GM19455 (cell line): ENCODE data around the gene LENG8.
"Not testable (repeated sequence)": the region's sequence is repeated elsewhere in the genome, so short reads cannot be mapped to it uniquely, and the experiment has no call there.

ENCODE experiments used
- ATAC-seq: cut with Tn5 transposase; IDR thresholded peaks from one replicate; pipeline ENCODE4 v1.9.1; 2021; ENCODE audit not compliant: unreplicated experiment

The LENG8 gene

DNA sequence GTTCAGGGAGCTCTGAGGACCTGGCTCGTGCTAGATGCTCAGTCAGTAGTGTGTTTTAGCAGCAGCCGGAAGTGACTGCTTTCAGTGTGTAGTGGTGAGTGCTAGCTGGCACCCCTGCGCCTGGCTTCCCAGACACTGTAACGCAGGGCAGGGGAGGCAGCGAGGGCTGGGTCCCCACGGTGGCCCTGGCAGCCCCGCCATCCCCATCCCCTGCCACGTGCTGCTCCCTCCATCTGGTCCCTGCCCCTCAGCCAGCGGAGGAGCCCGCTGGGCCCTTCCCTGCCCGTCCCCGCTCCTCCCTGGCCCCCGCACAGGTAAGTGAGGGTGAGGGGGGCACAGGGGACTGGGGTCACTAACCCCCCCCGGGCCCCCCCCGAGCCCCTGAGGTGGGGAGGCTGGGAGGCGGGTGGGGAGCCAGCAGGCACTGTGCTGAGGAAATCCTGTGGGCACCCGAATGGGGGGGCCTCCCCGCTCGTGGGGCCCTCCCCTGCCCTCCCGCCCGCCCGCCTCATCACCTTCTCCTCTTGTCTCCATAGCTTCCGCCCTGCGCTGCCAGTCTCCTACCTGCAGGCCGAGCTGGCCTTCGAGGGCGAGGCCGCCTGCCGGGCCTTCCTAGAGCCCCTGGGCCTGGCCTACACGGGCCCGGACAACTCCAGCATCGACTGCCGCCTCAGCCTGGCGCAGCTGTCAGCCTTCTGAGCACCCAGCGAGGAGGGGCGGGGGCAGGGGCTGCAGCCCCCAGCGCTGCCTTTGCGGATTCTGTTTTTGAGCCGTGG, 11.4 kb downstream of the LENG8 start:
- ATAC-seq: no peak

DNA sequence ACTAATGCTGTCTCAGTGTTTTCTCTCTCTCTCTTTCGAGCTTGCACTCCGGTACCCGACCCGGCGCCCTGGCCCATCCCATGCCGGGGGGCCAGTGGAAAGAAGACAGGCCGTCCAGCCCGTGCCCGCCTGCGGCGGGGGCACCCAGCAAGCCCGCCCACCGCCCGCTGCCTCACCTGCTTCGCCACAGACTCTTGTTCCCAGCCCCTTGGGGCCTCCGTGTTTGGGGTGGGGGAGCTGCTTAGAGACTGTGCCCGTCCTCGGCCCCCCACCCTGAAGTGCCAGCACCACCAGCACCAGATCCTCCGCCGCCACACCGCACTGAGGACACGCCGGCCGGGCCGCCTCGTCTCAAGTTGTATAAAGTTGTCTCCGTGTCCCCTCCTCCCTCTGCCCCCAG, 12.2 kb downstream of the LENG8 start:
- no peak for ATAC-seq

DNA sequence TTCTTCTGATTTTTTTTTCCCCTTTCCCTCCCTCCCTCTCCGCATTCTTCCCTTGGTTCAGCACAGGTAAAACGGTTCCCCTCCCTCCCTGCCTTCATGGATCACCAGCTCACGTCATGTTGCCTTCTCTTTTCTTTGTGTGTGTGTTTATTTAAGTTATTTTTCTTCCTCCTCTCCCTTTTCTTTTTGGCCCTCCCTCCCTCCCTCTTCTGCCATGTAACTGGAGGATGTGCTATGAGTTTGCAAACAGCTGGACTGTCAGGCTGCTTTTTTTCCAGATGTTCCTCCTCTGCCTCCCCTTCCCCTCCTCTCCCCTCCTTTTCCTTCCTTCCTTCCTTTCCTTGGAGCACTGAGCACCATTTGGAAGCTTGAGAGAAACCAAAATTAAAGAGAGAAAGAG, 12.6 kb downstream of the LENG8 start:
- no peak for ATAC-seq

DNA sequence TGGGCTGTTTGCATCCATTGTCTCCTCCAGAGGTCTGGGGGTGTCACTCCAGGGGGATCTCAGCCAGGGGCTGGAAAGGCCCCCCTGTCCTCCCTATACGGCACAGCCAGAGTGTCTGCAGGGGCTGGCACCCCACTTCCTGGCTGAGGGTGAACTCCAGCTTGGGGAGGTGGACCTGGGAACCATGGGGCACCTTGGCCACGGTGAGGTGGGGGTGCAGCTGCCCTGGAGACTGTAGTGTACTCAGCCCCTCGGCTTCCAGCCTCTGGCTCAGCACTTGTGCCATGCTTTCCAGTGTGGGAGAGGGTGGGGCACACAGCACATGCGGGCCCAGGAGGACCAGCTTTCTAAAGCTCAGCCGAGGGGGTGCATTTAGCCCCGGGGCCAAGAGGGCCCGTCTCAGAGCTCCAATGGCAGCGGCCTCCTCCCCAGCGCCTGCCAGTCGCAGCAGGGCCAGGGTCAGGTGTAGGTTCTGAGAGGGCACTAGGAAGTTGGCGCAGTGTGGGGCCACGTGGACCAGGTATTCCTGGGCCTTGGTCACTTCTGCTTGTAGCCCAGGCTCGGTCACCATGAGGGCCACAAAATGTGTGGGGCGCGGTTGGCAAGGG, 13.2 kb downstream of the LENG8 start:
- no peak for ATAC-seq

DNA sequence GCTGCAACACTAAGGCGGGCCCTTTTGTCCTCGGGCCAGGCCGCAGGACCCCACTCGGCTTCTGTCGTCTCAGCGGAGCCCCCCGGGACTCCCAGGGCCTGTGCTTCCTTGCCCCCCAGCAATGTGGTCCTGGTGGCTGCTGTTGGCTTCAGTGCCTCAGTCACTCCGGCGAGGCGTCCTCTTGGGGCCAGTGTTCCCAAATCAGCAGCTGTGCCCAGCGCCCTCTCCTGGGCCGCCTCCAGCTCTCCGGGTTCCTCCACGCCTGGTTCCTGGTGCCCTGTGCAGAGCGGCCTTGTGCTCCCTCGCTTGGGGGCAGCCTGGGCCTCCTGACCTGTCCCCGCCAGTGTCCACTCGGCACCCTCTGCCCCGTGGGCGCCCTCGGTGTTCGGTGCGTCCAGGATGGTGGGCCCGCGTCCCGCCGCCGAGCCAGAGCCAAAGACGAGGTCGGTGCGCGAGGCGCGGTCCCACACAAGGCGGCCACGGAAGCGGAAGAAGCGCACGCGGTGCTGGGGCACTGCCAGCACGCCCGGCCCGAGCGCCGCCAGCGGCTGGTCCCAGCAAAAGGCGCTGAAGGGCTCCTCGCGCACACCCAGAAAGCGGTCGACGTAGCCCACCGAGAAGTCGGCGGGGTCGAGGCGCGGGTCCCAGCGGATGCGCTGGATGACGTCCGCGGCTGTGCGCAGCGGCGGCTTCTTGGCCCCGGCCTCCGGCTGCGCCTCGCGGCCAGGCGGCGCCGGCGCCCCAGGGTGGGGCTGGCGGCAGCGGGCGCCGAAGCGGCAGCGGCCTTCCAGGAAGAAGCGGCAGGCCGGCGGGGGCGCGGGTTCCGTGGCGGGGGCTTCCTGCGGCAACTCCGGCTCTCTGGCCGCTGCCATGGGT, 13.9 kb downstream of the LENG8 start:
- ATAC-seq: peak; percentile 12

- ATAC-seq: peak; percentile 55
Measured at GRCh38 chr19:54463531-54464043, 14.6 kb downstream of the LENG8 start, which contains the start of gene LENG9. Gene LENG9, minus strand, starts transcription at chr19:54463778. Its CDS starts 252 bp downstream, at chr19:54463526.

- peak; percentile 36 for ATAC-seq
Measured at GRCh38 chr19:54464044-54464629, 15.1 kb downstream of the LENG8 start.

- ATAC-seq: peak; percentile 40
Measured at GRCh38 chr19:54464630-54465425, 15.8 kb downstream of the LENG8 start.

DNA sequence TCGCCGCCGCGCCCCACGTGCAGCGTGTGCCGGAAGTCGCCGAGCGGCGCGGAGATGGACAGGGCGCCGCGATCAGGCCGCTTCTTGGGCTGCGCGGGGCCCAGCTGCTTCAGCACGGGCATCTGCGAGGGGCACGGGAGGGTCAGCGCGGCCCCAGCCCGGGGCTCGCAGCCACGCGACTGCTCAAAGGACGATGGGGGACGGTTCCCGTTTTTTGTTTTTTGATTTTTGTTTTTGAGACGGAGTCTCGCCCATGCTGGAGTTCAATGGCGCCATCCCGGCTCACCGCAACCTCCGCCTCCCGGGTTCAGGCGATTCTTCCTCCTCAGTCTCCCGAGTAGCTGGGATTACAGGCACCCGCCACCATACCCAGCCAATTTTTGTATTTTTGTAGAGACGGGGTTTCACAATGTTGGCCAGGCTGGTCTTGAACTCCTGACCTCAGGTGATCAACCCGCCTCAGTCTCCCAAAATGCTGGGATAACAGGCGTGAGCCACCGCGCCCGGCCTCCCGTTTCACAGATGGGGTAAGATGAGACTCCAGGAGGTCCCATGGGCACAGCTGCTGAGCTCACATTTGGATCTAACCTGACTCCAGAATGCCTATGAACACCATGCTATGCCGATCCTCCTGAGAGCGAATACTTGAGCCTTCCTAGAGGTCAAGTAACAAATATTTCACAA, 16.6 kb downstream of the LENG8 start:
- ATAC-seq: no peak

GRCh38 chr19:54466110-54466480, 17.1 kb downstream of the LENG8 start:
- ATAC-seq: not testable (repeated sequence)

- ATAC-seq: no peak
Measured at GRCh38 chr19:54469496-54469934, 20.5 kb downstream of the LENG8 start.

DNA sequence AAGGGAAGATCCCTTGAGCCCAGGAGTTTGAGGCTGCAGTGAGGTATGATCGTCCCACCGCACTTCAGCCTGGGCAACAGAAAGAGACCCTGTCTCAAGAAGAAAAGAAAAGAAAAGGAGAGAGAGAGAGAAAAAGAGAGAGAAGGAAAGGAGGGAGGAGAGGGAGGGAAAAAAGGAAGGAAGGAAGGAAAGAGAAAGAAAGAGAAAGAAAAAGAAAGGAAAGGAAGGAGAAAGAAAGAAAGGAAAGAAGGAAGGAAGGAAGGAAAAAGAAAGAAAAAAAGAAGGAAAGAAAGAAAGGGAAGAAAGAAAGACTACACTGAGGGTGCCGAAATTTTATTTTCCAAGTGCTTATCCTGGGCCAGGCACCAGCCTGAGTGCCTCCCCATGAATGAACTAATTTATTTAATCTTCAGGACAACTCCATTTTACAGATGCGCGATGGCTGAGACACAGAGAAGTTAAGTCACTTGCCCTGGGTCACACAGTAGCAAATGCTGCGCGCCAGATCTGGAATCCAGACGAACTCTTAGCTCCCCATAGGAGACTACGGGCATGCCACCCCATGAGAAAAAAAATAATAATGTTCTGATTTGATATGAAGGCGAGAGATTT, 21.4 kb downstream of the LENG8 start:
- ATAC-seq: no peak

DNA sequence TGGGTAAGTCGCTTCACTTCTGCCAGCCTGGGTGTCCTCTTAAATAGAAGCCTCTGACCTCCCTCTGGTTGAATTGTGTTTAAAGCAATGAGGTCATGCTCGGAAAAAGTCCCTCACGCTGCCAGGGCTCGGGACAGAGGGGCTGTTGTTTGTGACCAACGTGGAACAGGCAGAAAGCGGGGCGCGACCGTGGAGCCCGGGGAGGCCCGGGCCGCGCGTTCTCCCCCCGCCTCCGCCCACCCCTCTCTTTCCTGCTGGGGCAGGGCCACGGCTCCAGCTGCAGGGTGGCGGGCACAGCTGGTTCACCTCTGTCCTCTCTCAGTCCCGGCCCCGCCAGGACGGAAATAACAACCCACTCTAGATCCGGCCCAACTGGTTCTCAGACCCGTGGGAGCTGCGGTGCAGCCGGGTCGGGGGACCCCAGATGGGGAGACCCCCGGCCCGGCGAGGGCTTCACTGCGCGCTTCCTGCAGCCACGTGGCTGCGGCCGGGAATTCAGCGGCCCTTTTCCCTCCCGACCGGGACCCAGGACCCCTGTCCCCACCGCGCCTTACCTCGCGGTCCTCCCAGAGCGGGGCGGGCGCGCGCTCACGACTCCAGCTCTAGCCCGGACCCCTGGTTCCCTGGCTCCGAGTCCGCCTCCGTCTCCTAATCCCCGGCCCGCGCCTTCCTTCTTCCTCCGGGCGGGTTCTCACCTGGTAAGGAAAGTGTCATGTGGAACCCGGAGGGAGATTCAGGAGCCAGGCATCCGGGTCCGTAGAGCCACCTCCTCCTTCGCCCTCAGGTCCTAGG, 22.2 kb downstream of the LENG8 start:
- ATAC-seq: no peak

DNA sequence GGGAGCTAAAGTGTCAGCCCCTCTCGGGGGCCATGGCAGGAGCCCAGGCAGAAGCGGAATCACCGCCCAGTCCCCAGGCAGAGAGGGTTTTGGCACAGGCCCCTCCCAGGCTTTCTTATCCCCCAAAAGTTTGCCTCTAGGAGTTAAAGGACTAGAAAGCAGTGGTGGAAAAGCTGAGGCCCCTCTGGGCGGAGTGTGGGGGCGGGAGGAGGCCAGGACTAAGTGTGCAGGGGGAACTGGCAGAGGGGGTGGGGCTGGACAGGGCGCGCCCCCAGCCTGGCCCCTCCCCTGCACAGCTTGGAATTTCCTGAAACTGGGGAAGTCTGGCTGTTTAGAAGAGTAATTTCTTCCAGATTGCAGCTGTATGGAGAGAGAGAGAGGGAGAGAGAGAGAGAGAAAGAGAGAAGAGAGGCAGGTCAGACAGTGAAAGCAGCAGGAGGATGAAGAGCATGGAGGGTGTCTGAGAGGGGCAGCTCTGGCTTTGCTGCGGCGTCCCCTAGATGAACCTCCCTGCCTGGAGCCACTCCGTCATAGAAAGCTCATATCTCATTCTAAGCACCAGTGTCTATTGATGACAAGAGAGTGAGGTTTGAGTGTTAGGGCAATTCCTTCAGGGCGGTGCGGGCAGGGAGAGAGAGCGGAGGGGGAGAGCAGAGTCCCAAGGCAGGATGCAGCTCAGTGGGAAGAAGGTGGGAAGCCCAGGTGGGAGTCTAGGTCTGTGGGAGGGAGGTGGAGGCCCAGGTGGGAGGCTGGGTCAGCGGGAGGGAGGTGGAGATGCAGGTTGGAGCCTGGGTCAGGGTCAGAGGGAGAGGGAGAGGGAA, 24.3 kb downstream of the LENG8 start, which contains the start of gene CDC42EP5:
Gene CDC42EP5, minus strand, starts transcription at position 226 of the 821 bp plus-strand sequence. CDS start 7,749 bp downstream, outside the sequence.
- no peak for ATAC-seq

DNA sequence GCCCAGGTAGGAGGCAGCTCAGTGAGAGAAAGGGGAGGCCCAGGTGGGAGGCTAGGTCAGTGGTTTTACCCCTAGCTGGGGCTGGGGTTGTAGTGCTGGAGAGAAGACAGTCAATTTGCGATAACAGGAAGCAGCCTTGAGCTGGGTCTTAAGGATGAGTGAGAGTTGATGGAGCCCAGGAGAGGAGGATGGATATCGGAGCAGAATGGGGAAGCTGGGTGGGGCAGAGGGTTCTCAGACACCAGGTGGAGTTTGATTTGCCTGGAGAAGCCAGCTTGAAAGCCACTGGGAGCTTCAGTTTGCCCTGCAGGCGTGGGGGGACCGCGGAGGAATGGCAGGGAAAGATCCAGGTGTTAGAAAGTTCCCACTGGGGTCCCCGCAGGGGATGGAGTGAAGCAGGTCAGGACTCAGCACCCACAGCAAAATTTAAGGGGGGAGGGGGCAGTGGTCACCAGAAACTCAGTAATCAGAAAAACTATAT, 24.9 kb downstream of the LENG8 start:
- ATAC-seq: no peak

DNA sequence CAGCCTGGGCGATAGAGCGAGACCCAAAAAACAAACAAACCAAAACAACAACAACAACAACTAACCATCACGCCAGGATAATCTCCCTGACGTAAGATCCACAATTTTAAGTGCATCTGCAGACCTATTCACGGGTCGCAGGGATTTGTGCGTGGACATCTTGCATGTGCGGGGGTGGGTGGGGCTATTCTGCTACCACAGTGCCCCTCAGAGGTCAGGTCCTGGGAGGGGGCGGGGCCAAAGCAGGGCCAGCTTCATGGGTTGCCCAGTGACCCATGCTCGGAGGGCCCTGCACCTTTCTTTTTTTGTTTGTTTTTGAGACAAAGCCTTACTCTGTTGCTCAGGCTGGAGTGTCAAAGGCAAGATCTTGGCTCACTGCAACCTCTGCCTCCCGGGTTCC, 26.7 kb downstream of the LENG8 start:
- ATAC-seq: no peak

- ATAC-seq: no peak
Measured at GRCh38 chr19:54477650-54478049, 28.7 kb downstream of the LENG8 start.
